Vagina (tissue), 2 donors: ENCODE measurements around the gene UBE2D1. TPM values are rescaled to one million over a fixed set of nuclear protein-coding genes. Genes with fewer than 3 reads are reported as not detected.

Experiments
- DNase-seq, 2 donors: peaks; one replicate each; pipeline ENCODE4 v3.0.0-alpha.2; 2017; ENCODE audit errors: extremely low spot score in 2 of 2
- H3K27ac ChIP-seq: fragments of 200-600 bp; sonication (generic); one replicate; pipeline ENCODE4 v1.5.1; 2019
- H3K27me3 ChIP-seq: fragments of 200-600 bp; sonication (generic); one replicate; pipeline ENCODE4 v1.5.1; 2019
- H3K36me3 ChIP-seq, 2 donors: fragments of 200-600 bp; sonication (generic); one replicate each; pipeline ENCODE4 v1.5.1; 2017 to 2019
- H3K4me1 ChIP-seq: fragments of 200-600 bp; sonication (generic); one replicate; pipeline ENCODE4 v1.5.1; 2019
- H3K4me3 ChIP-seq, 2 donors: fragments of 200-600 bp; sonication (generic); 1 replicate in 1 of 2; 2 replicates in 1 of 2; pipeline ENCODE4 v1.5.1; 2016 to 2019
- H3K9me3 ChIP-seq: fragments of 200-600 bp; sonication (generic); one replicate; pipeline ENCODE4 v1.5.1; 2019
- CTCF ChIP-seq, 3 experiments: fragments of 450-650 bp in 2 of 3; fragments of 200-600 bp in 1 of 3; sonication (generic) in 1 of 3; IDR thresholded peaks; one replicate each; pipeline ENCODE4 v1.5.1; 2017 to 2019; ENCODE audit warnings: antibody characterized with exemption in 3 of 3, mild to moderate bottlenecking in 2 of 3, moderate library complexity in 2 of 3
- POLR2A ChIP-seq, 2 donors: fragments of 450-650 bp; IDR thresholded peaks; one replicate each; pipeline ENCODE4 v1.6.1; 2017; ENCODE audit warnings: antibody characterized with exemption in 2 of 2, mild to moderate bottlenecking in 2 of 2, moderate library complexity in 2 of 2
- POLR2AphosphoS5 ChIP-seq, 2 donors: sonication (generic); formaldehyde crosslinking; IDR thresholded peaks; one replicate each; pipeline ENCODE4 v1.9.0; 2017; ENCODE audit warnings: antibody characterized with exemption in 2 of 2, mild to moderate bottlenecking in 2 of 2, low read depth in 1 of 2; ENCODE audit not compliant: insufficient read depth in 1 of 2
- intact Hi-C: fragments of 100-400 bp; cut with DNase I; formaldehyde crosslinking; loops from one replicate; pipeline ENCODE4 v1.15.1; 2023
- total RNA-seq: library from RNA; depleted of rRNA; stranded (reverse); fragments of >200 nt; gene quantifications from one replicate; pipeline ENCODE4 v1.2.3, GENCODE V29; 2016

UBE2D1 gene
- total RNA-seq, 1 donor from 2014 or later: 10.1 TPM

GRCh38 chr10:58360412-58361004 is 25.7 kb downstream of the UBE2D1 start:
- intact Hi-C loops: no loop called here
- Histone ChIP-seq H3K4me1 (peaks cover 13% of the 10 kb centered on the region), H3K27ac (no peak overlapping the region), H3K27me3 (no peaks in the 10 kb centered on the region), H3K36me3 (peaks cover 0 to 10% of the 10 kb centered on the region in 2 donors), H3K4me3 (no peak overlapping the region), H3K9me3 (no peaks in the 10 kb centered on the region)
- TF ChIP-seq CTCF (IDR thresholded peaks at IDR 0.05) (no peak), POLR2AphosphoS5 (IDR thresholded peaks at IDR 0.05; ENCODE audit: insufficient read depth in 1 of 2, low read depth in 1 of 2) (no peak), POLR2A (IDR thresholded peaks at IDR 0.05) (no peak)
- DNase-seq: no peak

- H3K4me1 ChIP-seq: peaks cover 13% of the 10 kb centered on the region
- no peak for TF ChIP-seq CTCF (IDR thresholded peaks at IDR 0.05)
- TF ChIP-seq POLR2AphosphoS5 (IDR thresholded peaks at IDR 0.05; ENCODE audit: insufficient read depth in 1 of 2, low read depth in 1 of 2): no peak
- TF ChIP-seq POLR2A (IDR thresholded peaks at IDR 0.05): no peak
- intact Hi-C loops: no loop called here
- peaks cover 0 to 10% of the 10 kb centered on the region in 2 donors for H3K36me3 ChIP-seq
- no peak overlapping the region for H3K4me3 ChIP-seq
- no peak overlapping the region for H3K27ac ChIP-seq
- no peaks in the 10 kb centered on the region for H3K27me3 ChIP-seq
- DNase-seq: no peak
- no peaks in the 10 kb centered on the region for H3K9me3 ChIP-seq
Observed at GRCh38 chr10:58361353-58361752, 26.5 kb downstream of the UBE2D1 start.

GRCh38 chr10:58362027-58362789 is 27.4 kb downstream of the UBE2D1 start:
- H3K4me1 ChIP-seq: peaks cover 13% of the 10 kb centered on the region
- intact Hi-C loops: no loop called here
- no peak overlapping the region for H3K27ac ChIP-seq
- TF ChIP-seq CTCF (IDR thresholded peaks at IDR 0.05) (no peak), POLR2A (IDR thresholded peaks at IDR 0.05) (no peak), POLR2AphosphoS5 (IDR thresholded peaks at IDR 0.05; ENCODE audit: insufficient read depth in 1 of 2, low read depth in 1 of 2) (no peak)
- no peak for DNase-seq
- no peak overlapping the region for H3K4me3 ChIP-seq
- peaks cover 0 to 10% of the 10 kb centered on the region in 2 donors for H3K36me3 ChIP-seq
- no peaks in the 10 kb centered on the region for H3K27me3 ChIP-seq
- no peaks in the 10 kb centered on the region for H3K9me3 ChIP-seq

GRCh38 chr10:58367069-58367468 is 32.3 kb downstream of the UBE2D1 start:
- no peaks in the 10 kb centered on the region for H3K4me1 ChIP-seq
- H3K4me3 ChIP-seq: no peak overlapping the region
- TF ChIP-seq POLR2A (IDR thresholded peaks at IDR 0.05) (no peak), CTCF (IDR thresholded peaks at IDR 0.05) (no peak), POLR2AphosphoS5 (IDR thresholded peaks at IDR 0.05; ENCODE audit: insufficient read depth in 1 of 2, low read depth in 1 of 2) (no peak)
- no peak for DNase-seq
- no peaks in the 10 kb centered on the region for H3K27me3 ChIP-seq
- H3K9me3 ChIP-seq: no peaks in the 10 kb centered on the region
- intact Hi-C loops: no loop called here
- H3K27ac ChIP-seq: no peak overlapping the region
- H3K36me3 ChIP-seq: peaks cover 0 to 10% of the 10 kb centered on the region in 2 donors

- Histone ChIP-seq H3K9me3 (no peaks in the 10 kb centered on the region), H3K36me3 (no peaks in the 10 kb centered on the region), H3K4me3 (no peak overlapping the region), H3K4me1 (no peaks in the 10 kb centered on the region), H3K27me3 (no peaks in the 10 kb centered on the region), H3K27ac (no peak overlapping the region)
- intact Hi-C loops: no loop called here
- DNase-seq: no peak
- TF ChIP-seq POLR2A (IDR thresholded peaks at IDR 0.05) (no peak), POLR2AphosphoS5 (IDR thresholded peaks at IDR 0.05; ENCODE audit: insufficient read depth in 1 of 2, low read depth in 1 of 2) (no peak), CTCF (IDR thresholded peaks at IDR 0.05) (no peak)
Observed at GRCh38 chr10:58371473-58371872, 36.7 kb downstream of the UBE2D1 start.
